Activated CD4-positive, alpha-beta T cell treated with anti-CD3 and anti-CD28 coated beads for 4 hours (primary cell): ENCODE results near the gene MUS81.
"Not testable (repeated sequence)": the region's sequence is repeated elsewhere in the genome, so short reads cannot be mapped to it uniquely, and the experiment has no call there.

Experiments used
- DNase-seq, 2 donors: peaks; one replicate each; pipeline ENCODE4 v3.0.0-alpha.2; 2020

MUS81 gene

DNA sequence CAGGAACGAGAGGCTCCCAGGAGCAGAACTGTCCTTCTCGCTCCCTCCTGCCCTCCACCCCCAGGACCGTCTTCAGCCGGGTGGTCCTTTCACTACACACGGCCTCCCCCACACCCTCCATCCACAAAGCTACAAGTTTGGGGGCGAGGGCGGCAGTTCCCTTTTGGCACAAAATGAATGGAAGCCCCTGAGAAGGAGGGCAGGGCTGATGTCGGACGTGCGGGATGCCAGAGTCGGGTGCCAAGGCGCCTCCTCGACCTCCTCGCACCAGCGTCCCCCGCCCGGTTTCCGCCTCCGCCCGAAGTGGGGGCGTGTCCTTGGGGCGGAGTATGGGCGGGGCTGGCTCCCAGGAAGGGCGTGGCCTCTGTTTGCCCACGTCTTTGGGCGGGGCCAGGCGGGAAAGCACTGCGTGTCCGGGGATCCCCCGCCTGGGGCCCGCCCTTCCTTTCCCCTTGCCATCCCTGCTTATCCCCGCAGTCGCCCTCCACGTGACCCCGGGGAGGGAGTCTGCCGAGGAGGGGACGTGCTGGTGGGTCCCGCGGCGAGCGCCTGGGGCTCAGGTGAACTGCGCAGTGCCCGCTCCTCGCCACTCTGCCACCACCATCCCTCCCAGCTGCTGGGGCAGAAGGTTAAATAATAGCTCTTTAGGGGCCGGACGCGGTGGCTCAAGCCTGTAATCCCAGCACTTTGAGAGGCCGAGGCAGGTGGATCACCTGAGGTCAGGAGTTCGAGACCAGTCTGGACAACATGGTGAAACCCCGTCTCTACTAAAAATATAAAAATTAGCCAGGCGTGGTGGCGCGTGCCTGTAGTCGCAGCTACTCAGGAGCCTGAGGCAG is 13.3 kb downstream of the MUS81 start:
- peak; percentile 96 to 97 for DNase-seq

DNA sequence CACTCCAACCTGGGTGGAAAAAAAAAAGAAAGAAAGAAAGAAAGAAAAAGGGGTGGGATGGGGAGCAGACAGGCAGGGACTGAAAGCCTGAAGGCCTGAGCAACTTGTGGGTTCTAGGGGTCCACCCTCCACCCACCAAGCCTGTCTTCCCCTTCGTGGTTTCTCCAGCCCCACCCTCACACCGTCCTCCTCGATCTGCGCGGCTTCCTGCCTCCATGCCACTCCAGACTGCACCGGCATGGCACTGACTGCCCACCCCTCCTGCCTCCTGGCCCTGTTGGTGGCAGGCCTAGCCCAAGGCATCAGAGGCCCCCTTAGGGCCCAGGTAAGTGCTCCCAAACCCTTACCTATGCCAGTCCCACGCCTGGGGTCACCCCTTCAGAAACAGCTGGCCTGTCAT is 19.4 kb downstream of the MUS81 start, which contains the start of gene CTSW:
Gene CTSW, plus strand, starts transcription at position 221 of the 400 bp plus-strand sequence. Its CDS starts 18 bp downstream, at position 239.
- DNase-seq = no peak

DNA sequence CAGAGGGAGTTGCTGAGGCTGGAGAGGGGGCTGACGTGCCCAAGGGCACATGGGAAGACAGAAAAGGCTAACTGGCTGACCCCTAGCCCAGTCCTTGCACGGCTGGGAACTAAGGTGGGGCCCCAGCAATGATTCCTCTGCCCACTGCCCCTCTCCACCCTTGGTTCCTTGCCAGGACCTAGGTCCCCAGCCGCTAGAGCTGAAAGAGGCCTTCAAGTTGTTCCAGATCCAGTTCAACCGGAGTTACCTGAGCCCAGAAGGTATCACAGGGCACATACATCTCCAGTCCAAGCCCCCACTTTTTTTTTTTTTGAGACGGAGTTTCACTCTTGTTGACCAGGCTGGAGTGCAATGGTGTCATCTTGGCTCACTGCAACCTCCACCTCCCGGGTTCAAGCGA is 19.8 kb downstream of the MUS81 start:
- DNase-seq = no peak

DNA sequence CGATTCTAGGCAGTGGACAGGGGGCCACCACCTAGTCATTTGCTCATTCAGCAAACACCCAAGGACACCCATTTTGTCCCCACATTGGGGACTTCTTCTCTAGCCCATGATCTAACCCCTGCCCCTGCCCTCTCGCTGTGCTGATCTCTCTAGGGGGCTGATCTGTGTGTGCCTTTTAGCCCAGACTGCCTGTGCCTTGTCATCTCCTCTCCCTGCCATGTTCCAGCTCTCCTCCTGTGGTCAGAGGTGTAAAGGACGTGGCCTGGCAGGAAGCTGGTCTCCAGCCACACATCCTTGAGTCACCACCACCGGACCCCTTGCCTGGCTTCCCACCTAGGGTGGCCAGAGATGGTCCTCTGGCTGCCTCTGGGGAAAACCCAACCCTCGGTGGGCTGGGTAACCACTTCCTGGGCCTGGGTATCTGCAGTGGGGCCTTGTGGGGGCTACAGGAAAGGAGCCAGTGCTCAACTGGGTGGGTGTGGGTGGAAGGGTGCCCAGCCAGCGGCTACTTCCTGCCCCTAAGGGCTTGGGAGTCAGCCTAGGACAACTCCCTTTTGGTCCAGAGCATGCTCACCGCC is 20.7 kb downstream of the MUS81 start:
- no peak for DNase-seq

DNA sequence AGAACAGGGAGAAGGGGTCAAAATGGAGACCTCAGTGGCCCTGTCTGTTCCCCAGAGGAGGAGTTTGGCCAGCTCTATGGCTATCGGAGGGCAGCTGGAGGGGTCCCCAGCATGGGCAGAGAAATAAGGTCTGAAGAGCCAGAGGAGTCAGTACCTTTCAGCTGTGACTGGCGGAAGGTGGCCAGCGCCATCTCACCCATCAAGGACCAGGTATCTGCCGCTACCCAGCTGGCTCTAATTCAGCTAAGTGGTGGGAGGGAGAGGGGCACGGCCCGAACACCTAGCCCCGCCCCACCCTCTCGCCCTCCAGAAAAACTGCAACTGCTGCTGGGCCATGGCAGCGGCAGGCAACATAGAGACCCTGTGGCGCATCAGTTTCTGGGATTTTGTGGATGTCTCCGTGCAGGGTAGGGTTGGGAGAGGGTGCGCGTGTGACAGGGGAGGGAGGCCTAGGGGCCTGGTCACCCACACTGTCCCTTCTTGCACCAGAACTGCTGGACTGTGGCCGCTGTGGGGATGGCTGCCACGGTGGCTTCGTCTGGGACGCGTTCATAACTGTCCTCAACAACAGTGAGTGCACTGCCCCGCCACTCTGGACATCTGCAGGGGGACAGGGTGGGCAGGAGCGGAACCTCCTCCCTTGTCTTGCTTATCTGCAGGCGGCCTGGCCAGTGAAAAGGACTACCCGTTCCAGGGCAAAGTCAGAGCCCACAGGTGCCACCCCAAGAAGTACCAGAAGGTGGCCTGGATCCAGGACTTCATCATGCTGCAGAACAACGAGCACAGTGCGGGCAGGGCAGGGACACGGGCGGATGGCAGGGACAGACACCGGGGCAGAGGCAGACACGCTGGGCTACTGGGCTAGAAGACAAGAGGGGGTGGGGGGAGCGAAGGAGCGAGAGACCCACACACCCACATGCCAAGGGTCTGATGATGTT is 22.2 kb downstream of the MUS81 start:
- no peak for DNase-seq

DNA sequence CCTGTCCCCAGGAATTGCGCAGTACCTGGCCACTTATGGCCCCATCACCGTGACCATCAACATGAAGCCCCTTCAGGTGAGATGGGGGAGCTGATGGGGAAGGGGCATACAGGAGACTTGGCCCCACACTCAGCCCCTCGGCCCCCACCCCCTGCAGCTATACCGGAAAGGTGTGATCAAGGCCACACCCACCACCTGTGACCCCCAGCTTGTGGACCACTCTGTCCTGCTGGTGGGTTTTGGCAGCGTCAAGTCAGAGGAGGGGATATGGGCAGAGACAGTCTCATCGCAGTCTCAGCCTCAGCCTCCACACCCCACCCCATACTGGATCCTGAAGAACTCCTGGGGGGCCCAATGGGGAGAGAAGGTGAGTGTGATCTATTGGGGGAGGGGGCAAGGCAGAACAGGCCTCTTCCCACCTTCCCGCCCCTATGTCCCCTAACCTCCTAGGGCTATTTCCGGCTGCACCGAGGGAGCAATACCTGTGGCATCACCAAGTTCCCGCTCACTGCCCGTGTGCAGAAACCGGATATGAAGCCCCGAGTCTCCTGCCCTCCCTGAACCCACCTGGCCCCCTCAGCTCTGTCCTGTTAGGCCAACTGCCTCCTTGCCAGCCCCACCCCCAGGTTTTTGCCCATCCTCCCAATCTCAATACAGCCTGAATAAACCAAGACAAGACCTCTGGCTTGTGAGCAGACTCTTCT is 23.0 kb downstream of the MUS81 start:
- no peak for DNase-seq

DNA sequence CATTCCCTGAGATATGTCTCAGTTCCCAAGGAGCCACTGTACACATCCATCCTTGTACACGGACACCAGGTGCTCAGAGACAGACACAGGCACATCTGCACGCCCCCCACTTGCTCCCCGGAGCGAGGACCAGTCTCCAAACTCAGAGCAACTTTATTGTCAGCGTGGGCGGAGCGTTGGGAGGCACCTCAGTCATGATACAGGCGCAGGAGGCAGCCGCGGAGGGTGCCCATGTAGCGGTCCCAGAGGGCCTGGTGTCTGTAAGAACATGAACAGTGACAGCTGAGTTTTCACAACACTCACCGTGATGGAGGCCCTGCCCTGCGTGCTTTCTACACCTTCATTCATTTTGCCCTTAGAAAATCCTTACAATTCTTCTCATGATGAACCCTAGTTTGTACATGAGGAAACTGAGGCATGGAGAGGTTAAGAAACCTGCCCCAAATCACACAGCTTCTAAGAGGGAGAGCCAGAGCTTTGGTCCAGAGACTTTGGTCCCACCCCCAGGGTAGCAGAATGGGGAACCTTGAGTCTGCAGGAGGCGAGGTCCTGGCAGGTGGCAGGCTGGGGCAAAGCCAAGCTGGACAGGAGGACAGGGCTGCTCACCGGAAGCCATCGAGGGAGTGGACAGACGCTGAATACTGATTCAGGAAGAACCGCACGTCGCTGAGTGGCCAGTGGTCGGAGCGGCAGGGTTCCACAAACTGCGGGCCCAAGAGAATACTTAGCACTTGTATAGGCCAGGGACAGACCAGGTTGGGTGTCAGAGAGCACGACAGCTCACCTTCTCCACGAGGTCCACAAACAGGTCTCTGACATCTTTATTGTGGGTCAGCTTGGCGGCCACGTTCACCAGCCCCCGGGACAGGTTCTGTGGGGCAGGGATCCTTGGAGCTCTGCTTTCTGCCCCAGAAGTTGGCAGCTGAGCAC is 23.8 kb downstream of the MUS81 start:
- DNase-seq = no peak

DNA sequence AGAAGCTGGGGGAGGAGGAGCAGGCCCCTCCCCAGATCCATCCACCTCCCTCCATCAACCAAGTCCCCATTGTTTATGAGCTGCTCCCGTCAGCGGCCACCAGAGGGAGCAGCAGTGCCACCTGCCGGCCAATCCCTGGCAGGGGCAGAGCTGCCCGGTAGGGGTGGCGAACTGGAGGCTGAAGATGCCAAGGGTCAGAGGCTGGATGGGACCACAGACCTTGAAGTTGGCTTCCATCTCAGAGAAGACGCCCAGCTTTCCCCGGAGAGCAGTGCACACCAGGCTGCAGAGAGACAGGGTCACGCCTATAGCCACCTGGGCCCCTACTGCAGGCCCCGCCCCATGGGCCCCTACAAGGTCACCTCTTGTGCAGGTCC is 24.5 kb downstream of the MUS81 start:
- peak; percentile 76 to 79 for DNase-seq

DNA sequence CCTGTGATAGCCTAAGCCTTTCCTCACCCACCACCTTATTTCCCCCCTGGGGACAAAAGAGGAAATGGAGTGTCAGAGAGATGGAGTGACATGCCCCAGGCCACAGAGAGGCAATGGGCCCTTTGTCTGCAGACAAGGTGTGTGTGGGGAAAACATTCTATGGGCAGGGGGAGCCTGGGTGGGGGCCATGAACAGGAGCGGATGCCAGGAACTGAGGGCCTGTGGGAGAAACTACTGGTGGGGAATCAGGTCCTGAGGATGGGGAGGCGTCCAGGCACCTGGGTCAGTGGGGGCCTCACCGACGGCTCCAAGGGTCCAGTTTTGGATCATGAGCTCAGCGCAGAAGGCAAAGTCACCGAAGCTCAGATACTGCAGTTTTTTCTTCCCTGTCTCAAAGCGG is 25.0 kb downstream of the MUS81 start:
- DNase-seq = no peak

DNA sequence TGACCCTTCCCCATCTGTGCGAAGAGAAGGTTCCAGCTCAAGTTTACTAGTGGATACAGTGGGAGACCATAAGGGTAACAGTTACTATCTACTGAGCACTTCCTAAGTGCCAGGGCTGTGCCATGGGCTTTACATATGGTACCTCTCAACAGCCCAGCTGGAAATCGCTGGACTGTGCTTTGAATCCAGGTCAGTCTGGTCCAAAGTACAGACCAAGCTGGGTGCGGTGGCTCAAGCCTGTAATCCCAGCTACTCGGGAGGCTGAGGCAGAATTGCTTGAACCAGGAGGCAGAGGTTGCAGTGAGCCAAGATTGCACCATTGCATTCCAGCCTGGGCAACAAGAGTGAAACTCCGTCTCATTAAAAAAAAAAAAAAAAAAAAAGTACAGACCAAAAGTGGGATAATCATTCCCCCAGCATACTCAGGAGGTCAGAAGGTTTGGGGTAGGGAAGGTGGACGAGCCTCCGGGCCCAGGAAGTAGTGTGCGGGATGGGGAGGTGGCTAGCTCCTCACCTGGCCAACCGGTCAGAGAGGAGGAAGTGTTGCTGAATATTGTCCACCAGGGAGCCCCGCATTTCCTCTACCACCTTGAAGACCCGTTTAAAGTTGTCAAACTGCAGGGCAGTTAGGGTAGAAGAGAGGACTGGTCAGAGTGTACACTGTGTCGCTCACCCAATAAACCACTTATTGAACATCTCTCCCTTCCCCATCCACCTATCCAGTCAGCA is 25.7 kb downstream of the MUS81 start:
- no peak for DNase-seq

DNA sequence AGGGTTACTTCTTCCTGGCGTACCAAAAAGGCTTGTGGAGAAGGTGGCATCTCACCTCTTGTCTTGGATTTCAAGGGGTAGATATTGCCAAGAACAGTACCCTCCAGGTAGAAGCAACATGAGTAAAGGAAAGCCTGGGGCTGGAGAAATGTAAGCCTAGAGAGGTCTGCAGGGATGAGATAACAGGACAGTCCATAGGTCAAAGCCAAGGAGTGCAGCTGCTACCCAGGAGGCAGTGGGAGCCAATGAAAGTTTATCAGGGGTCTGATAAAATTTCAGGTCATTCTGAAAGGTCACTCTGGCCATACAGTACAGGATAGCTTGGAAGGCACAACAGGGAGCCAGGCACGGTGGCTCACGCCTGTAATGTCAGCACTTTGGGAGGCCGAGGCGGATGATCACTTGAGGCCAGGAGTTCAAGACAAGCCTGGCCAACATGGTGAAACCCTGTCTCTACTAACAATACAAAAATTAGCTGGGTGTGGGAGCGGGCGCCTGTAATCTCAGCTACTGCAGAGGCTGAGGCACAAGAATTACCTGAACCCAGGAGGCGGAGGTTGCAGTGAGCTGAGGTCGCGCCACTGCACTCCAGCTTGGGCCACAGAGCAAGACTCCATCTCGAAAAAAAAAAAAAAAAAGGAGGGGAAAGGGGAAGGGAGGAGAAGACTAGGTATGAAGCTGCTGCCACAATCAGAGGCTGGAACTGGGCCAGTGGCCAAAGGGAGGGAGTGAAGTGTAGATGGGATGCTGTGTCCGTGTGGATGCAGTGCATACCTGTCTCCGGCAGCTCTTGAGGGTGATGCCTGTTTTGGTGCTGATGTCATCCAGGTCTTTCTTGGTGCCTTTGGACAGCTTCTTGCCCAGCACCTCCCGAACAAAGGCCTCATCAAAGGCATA is 26.8 kb downstream of the MUS81 start:
- no peak for DNase-seq

DNA sequence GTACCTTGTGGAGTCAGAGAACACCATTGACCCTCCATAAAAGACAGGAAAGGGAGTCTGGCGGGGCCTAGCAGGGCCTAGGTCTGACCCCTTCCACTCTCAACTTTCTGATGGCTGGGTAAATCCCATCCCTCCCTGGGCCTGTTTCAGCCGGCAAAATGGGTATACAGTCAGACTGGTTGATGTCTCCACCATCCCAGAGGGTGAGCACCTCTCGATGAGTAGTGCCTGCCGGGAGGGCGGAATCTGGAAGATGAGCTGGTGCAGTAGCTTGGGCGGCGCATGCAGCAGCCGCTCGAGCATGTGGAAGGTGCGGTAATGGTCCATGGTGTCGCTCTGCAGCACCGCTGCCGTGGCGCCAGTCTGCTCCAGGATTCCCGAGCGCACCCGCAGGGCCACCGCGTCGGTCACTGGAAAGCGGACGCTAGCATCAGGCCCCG is 27.5 kb downstream of the MUS81 start:
- DNase-seq = peak in 1 of 2 donors; percentile 33

DNA sequence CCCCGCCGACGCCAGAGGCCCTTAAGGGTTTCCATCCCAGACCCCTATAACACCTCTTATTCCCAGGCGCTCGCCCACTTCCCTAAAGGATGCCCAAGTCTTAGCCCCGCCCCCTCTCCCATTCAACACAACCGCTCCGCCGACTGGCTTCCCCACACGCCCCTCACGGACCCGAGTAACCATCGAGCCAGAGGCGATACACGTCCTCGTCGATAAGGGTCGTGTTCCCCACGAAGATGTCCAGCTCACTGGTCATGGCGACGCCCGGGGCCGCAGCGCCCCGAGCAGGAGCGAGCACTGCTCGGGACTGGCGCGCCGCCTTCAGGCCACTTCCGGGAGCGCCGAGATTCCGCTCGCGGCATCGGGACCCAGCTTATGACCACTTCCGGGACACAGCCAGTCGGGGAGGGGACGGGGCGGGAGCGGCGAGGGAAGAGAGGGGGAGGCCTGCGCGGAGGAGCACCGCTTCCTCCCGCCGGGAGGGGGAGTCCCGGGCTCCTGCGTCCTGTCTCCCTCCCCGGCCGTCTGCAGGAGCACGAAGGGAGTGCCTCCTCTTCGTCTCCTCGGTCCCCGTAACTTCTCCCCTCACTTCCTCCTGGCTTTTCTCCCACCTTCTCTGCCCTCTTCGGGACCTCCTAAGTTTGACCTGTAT is 28.1 kb downstream of the MUS81 start, which contains the start of gene FIBP:
Gene FIBP, minus strand, starts transcription at position 309 of the 652 bp plus-strand sequence. Its CDS starts 53 bp downstream, at position 256.
- DNase-seq = peak; percentile 93 to 95

DNA sequence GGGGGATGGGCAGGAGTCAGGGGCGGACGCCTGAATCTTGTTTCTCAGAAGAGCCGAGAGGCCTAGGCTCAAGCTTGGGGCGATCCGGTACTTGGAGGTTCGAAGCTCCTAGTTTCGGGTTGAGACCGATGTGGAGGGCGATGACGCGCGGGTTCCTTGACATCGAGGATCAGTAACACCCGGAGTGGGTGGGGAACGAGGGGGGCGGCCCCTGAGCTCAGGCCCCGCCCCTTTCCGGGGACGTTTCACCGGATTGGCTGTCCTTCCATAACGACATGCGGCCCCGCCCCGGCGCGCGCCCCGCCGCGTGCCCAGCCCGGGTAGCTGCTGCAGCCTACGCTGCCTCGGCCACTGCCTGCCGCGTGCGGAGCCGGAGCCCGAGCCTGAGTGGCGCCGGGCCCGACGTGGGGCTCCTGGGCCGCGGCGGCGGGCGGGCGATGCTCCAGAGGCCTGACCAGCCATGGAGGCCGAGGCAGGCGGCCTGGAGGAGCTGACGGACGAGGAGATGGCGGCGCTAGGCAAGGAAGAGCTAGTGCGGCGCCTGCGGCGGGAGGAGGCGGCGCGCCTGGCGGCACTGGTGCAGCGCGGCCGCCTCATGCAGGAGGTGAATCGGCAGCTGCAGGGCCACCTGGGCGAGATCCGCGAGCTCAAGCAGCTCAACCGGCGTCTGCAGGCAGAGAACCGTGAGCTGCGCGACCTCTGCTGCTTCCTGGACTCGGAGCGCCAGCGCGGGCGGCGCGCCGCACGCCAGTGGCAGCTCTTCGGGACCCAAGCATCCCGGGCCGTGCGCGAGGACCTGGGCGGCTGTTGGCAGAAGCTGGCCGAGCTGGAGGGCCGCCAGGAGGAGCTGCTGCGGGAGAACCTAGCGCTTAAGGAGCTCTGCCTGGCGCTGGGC is 30.3 kb downstream of the MUS81 start, which contains the start of gene CCDC85B:
Gene CCDC85B, plus strand, starts transcription at position 350 of the 895 bp plus-strand sequence. Its CDS starts 111 bp downstream, at position 461.
- peak; percentile 98 to 99 for DNase-seq

DNA sequence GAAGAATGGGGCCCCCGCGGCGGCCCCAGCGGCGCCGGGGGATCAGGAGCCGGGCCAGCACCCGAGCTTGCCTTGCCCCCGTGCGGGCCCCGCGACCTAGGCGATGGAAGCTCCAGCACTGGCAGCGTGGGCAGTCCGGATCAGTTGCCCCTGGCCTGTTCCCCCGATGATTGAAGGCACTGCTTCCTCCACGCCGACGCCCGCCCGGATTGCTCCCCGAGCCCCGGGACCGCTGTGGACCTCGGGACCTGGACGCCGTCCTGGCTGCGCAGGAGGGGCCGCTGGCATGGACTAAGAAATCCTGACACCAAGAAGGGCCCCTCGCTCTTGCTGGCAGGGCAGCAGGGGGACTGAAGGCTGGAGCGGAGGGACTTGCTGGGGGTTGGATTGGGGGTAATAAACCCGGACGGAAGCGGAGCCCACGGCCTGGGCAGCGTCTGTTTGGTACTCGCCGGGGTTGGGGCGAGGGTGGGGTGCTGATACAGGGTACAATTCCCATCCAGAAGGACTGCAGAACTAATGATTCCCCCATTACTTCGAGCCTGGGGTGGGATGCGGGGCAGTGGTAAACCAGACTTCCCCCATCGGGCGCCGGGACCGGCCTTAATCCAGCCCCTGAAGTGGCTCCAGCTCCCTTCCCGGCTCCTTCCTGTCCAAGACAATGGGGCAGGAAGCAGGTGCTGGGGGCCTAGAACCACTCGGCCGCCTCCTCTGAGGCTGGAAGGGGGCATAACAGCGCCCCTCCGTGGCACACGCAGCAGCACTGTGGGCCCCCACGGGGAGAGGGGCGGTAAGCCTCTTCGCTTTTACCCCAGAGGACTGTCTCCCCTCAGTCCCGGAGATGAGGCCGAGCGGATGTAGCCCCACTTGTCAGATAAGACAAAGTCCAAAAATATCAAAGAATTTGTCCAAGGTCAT is 31.2 kb downstream of the MUS81 start:
- peak in 1 of 2 donors; percentile 71 for DNase-seq

DNA sequence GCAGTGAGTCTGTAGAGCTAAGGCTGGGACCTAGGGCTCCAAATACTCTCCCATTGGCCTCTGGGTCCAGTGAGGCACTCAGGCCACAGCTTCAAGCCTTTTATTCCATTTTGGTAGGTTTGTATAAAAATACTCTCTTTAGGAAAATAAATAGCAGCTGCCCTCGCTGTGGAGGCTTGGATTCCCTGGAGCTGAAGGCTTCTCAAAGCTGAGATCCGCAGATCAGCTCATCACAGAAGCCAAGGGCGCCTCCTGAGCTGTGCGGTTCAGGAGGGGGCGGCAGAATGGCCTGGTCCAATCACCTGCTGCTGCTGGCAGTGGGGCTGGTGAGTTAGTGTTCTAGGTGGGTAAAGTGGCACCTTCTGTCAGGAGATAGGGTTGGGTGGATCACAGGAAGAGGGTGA is 31.9 kb downstream of the MUS81 start:
- DNase-seq = not testable (repeated sequence)
